Activated CD4-positive, CD25-positive, alpha-beta regulatory T cell treated with anti-CD3 and anti-CD28 coated beads, Interleukin-2, amount 50 U/mL, for 72 hours (primary cell): ENCODE results near the gene SERTAD3.
"Not testable (repeated sequence)": the region's sequence is repeated elsewhere in the genome, so short reads cannot be mapped to it uniquely, and the experiment has no call there.

ENCODE experiments used
- DNase-seq: peaks from one replicate; pipeline ENCODE4 v3.0.0; 2021

Gene SERTAD3

DNA sequence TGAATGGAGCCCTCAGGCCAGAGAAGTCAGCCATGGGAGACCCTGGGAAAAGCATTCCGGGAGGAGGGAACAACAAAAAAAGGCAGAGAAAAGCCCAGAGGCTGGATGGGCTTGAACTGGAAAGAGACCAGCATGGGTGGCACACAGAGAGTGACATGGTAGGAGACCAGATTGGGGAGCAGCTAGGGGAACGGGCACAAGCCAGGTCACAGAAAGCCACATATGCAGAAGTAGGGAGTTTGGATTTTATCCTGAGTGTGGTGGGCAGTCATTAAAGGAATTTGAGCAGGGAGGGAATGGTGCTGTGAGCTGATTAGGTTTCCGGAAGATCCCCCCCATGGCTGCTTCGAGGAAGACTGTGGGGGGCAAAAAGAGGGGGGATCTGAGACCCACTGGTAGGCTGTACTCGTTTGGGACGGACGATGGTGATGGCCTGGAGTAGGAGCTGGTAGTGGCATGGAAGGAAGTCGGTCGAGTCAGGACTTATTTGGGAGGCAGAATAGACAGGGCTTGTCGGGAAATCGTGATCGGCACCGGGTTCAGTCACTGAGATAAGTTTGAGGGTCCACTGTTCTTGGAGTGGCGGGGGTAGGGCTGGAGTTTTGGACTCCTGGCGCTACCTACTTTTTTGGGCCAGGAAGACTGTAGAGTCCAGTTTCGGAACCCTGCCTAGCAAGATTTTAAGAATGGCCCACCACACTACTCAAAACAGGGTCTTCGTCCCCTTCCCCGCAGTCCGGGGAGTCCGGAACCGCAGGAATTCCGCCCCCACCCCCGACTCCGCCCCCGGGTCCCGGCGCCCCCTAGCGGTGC lies 19.3 kb downstream of the SERTAD3 start:
- no peak for DNase-seq

DNA sequence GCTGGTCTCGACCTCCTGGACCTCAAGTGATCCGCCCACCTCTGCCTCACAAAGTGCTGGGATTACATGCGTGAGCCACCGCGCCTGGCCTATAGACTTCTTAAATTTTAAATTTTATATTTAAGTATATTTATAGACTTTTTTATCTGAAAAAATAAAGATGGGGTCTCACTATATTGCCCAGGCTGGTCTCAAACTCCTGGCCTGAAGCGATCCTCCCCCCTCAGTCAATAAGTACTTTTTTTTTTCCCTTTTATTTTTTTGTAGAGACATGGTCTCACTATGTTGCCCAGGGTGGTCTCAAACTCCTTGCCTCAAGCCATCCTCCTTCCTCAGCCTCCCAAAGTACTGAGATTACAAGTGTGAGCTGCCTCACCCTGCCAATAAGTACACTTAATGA lies 20.2 kb downstream of the SERTAD3 start:
- no peak for DNase-seq

DNA sequence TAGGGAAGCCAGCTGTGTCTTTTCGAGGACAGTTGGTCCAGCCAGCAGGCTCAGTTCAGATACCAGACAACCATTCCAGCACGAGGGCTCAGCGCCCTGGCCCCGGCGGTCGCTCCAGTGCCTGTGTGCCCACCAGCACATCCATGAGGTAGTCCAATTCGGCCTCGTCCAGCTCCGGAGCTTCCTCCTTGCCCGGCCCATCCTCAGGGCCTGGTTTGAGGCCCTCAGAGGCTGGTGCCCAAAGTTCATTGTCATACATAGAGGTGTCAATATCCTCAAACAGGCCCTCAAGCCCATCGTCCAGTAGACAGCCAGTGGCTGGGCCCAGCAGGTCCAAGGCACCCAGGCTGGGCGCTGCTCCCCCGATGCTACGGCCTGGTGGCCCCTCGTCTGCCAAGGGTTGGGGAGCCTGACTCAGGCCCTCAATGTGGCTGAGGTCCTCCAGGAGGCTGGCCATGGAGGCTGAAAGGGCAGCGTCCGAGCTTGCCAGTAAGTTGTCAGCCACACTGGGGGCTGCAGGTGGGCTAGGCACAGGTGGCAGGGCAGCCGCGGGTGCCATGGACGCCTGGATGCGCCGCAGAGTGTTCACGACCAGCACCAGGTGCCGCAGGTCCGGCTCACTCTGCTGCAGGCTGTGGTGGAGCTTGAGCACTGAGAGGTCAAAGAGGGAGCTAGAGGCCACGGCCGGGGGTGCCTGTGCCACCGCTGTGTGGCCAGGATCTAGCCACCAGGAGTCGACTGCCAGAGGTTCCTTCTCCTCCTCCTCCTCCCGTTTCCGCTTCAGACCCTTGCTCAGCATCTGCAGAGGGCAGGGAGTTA lies 21.2 kb downstream of the SERTAD3 start:
- no peak for DNase-seq

DNA sequence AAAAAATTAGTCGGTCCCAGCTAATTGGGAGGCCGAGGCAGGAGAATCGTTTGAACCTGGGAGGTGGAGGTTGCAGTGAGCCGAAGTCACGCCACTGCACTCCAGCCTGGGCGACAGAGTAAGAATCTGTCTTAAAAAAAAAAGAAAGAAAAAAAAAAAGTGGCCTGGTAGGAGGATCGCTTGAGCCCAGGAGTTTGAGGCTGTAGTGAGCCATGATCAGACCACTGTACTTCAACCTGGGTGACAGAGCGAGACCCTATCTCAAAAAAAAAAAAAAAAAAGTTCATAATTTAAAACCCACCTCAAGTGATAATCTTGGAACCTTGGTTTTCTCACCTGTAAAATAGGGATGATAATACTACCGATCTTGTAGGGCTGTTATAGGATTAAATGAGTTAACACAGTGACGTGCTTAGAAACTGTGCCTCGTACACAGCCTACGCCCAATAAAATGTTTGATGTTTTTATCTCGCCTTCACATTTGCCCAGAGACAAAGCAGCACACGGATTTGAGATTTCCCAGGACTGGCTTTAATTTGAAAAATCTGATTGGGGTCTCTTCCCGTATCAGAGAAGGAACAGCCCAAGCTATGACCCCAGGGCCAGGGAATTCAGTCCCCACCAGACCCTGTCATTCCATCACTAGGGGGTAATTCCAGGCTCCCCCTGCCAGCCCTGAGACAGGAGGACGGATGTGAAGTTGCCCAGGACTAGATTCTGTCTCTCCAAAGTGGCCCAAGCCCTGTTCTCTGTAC lies 22.0 kb downstream of the SERTAD3 start:
- no peak for DNase-seq

DNA sequence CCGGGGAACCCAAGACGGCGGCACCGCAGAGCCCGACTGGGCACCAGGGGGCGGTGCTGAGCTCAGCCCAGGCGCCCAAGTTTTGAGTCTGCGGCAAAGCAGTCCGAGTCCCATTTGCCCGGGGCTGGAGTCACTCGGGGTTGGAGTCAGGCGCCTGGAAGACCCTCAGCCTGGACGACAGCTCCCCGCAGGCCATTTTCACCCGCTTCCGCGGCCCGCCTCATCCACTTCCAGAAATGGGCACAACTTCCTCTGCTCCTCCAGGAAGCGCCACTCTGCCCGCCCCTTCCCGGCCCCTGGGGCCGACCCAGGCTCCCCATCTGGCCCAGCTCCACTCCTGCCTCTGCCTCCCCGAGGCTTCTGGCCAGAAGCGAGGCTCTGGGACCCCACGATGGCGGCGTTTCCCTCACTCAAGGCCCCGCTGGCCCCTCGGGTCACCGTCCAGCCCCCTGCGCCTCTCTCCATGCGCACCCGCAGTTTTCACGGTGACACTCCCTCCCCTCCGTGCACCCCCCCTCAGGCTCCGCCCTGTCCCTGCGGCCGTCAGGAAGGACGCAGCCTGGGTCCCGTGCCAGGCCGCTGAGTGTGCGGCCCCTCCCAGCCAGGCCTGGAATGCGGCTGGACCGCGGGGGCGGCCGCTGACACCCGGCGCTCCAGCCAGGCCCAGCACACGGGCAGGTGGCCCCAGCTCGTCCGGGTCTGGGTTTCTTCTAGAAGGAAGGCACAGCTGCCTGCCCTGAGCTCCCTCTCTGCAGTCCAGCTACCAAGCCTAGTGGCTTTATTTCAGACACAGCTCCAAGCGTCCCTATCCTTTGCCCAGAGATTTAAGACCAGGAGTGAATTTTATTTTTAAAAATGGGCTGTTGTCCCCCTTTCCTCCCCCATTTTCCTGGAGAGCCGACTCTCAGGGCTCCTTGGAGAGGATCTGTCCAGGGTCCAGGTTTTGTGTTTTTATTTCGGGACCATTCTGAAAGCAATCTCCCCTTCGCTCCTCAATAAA lies 23.1 kb downstream of the SERTAD3 start:
- peak; percentile 84 for DNase-seq

DNA sequence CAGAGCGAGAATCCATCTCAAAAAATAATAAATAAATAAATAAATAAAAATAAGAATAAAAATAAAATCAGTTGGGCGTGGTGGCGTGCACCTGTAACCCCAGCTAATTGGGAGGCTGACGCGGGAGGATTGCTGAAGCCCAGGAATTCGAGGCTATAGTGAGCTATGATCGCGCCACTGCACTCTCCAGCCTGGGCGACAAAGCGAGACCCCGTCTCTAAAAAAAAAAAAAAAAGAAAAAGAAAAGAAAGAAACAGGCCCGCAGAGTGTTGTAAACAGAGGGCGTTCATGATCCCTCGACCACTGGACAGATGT lies 23.7 kb downstream of the SERTAD3 start:
- DNase-seq: no peak

DNA sequence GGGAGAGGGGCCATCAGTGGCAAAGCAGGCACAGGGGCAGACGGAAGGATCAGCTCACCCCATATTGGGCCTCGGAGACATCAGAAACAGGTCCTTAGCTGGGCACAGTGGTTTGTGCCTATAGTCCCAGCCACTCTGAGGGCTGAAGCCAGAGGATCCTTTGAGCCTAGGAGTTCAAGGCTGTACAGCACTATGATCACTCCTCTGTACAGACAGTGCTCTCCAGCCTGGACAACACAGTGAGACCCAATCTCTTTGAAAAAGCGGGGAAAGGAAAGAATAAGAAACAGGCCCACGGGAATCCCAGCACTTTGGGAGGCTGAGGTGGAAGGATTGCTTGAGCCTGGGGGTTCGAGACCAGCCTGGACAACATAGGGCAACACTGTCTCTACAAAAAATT lies 24.4 kb downstream of the SERTAD3 start:
- DNase-seq: no peak

DNA sequence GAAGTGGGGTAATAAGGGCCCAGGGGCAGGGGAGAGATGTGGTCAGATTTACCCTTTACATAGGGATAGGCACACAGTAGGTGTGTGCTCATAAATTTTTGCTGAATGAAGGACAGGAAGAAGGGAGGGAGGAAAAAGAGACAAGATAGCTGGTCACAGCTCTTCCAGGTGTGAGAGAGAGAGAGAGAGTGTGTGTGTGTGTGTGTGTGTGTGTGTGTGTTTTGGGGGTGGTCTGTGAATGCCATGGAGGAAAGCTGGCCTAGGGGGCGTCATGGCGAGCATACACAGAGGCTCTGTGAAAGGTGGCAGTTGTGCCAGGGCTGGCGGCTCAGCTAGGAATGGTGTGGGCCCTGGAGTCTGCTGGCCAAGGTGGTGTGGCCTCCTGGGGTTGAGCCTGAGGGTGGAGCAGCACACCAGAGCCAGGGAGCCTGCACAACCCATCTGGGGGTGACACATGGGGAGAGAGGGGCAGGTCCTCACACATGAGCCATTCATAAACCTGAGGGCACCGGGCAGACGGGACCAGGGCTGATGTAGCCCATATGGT lies 25.0 kb downstream of the SERTAD3 start:
- DNase-seq: no peak

DNA sequence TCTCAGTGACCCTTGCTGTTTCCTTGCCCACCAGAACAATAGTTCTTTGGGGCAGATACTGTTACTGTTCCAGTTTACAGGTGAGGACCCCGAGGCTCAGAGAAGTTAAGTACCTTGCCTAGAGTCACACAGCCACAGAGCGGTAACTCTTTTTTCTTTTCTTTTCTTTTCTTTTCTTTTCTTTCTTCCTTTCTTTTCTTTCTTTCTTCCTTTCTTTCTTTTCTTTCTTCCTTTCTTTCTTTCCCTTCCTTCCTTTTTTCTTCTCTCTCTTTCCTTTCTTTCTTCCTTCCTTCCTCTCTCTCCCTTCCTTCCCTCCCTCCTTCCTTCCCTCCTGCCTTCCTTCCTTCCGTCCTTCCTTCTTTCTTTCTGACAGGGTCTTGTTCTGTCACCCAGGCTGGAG lies 26.1 kb downstream of the SERTAD3 start:
- no peak for DNase-seq

DNA sequence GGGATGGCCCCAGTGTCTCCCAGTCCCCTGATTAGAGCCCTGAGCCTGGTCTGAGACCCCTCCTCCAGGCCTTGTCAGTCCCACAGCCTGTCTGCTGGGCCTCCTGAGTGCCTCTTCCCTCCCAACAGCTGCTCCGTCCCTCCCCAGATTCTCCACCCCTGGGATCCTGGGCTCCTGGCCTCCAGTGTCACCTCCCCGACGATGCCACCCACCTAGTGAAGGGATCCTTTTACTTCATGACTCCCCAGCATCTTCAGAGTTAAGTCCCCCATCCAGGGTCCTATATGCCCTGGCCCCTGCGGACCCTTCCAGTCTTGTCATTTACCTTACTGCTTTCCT lies 26.5 kb downstream of the SERTAD3 start:
- no peak for DNase-seq

DNA sequence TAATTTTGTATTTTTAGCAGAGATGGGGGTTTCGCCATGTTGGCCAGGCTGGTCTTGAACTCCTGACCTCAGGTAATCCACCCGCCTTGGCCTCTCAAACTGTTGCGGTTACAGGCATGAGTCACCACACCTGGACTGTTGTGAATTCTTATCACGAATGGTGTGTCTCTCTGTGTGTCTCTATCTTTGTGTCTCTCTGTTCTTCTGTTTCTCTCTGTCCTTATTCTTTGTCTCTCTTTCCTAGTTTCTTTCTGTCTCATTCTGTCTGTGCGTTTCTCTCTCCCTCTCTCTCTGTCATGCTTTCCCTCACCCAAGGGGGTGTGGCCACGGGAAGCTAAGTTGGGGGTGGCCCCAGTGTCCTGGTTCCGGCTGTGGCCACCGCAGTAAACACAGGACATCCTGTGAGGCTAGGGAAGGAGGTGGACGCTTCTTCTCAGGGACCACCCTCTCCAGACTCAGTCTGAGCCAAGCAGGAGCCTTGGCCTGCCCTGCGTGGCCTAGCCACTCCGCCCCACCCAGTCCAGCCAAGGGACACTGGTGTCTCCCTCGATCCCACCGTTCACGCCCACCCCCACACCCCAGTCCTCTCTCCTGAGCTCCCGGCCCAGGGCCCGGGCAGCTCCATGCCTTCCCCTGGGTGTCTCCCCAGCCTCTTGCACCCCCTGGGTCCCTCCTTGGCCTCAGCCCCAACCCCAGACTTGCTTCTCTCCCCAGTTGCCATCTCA lies 27.1 kb downstream of the SERTAD3 start:
- DNase-seq: no peak

DNA sequence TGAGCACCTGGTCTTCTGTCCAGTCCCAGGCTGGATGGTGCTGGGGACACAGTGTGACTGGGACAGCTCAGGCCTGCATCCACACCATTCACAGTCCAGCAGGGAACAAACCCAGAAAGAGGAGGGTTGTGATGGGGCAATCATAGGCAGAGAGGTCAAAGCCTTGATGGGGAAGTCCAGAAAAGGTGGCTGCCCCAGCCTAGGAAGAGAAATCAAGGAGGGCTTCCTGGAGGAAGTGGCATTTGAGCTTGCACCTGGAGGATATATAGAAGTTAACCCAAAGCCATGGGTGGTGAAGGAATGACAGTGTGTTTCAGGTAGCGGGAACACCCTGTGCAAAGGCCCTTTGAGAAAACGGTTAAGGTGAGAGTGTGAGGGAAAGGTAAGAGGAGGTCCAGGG lies 28.4 kb downstream of the SERTAD3 start:
- no peak for DNase-seq

DNA sequence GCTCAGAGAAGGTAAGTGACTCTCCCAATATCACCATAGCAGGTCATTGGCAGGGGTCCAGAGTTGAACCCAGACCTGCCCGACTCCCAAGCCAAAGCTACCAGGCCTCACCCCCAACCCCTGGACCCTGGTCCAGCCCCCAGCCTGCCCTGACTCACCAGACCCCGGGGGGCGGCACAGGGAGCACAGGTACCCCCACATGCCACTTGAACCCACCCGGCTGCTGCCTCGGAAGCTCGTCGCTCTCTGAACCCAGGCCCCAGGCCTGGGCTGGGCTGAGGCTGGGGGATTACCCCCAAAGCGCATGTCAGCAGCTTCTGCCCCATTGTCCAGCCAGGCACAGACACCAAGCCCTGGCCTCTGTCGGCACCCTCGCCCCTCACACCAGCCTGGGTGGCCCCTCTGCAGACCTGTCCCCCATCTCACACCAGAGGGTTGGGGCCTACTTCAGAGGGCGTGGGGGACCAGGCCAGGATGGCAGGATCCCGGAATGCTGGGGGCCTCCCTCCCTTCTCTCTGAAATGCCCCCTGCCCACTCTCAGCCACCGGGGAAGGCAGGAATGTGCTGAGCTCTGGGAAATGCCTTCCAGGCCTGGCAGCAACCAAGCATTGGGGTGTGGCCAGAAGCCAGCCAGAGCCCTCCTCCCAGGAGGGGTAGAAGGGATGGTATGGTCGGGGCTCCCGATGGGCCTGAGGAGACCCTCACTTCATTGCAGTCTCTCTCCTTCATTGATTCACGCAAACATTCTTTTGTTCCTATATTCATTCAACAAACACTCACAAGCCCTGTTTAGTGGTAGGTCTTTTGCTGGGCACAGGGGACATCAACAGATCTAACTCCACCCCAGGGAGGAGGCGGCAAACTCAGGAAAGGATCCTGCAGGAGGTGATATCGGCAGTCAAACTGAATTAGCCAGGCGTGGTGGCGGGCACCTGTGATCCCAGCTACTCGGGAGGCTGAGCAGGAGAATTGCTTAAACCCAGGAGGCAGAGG lies 29.3 kb downstream of the SERTAD3 start:
- DNase-seq: no peak

DNA sequence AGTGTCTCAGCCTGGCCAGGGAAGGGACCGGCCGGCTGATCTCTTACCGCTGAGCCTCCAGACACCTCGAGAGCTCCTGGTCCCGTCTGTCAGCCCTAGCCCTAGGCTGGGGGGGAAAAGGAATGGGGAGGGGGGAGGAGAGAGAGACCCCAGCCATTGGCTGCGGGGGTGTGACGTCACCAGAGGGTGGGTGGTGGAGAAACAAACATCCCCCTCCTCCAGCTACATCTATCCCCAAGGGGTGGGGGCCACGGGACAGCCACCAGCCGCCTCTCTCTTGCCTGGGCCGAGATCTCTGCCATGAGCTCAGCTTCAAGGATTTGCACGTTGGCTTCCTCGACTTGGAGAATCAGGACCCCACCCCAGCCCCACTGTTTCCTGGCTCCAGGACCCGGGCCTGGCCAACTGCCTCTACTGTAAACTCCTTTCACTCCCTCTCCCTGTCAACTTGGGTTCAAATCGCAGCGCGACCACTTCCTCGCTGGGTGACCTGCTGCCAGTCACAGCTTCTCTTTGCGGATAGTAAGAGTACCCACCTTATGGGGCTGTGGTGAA lies 30.8 kb downstream of the SERTAD3 start, which contains the start of gene PRX:
PRX (minus strand) TSS at position 88 of the 555 bp plus-strand sequence. CDS start 5,446 bp downstream, outside the sequence.
- DNase-seq: no peak

DNA sequence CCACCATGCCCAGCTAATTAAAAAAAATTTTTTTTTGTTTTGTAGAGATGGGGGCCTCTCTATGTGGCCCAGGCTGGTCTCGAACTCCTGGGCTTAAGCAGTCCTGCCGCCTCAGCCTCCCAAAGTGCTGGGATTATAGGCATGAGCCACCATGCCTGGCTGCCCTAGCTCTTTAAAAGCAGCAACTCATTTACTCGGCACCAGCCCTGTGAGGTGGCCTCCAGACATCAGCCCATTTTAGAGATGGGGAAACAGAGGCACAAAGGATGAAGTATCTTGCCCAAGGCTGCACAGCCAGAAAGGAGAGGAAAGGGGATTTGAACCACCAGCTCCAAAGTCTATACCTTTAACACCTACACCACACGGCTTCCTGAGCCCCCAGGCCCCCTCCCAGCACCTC lies 31.3 kb downstream of the SERTAD3 start:
- DNase-seq: no peak

DNA sequence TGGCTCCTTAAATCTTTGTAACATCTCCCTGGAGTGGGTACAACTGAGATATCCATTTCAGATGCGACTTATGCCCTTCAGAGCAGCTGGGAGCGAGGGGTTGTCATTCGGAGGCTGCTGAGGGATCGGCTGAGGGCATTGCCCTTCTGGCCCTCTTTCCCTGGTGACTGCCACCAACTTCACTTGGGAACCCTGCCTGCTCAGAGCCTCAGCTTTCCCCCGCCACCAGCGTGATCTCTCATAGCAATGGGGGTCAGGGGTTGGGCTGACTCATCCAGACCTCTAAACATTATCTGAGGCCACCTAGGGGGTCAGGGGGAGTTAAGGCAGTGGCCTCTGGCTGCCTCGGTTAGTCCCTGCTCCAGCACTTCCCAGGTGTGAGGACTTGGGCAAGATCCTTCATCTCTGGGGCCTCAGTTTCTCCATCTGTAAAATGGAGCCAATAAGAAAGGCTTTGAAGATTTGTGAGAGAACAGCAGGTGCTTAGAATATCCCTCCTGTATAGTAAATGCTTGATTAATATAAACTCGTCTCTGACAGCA lies 32.1 kb downstream of the SERTAD3 start:
- no peak for DNase-seq

DNA sequence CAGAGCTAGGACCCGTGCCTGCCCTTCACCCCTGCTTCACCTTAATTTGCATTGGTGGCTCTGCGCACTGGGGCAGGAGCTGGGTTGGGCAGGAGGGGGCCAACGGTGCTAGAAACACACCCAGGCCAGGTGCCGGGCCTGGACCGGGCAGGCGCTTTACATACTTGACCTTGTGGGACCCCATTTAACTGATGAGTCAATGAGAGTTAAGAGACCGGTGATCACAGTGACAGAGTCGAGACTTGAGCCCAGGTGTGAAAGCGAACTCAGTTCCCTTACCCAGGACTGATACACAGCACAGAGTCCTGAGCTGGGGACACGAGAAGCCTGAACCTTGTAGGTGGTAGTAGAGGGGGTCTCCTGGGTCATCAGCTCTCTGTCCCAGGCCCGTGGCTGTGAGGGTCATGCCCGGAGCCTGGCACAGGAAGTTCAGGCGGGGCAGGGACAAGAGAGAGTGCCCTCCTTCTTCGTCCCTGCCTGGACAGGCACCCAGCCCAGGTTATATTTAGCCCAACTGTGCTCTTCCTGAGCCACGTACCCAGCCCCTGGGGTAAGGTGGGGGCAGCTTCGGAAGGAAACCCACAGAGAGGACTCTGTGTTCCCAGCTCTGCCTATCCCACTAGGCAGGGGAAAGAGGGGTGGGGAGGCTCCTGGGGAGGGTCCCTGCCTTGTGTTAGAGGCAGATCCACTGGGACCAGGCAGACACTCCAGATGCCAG lies 32.9 kb downstream of the SERTAD3 start:
- DNase-seq: no peak

DNA sequence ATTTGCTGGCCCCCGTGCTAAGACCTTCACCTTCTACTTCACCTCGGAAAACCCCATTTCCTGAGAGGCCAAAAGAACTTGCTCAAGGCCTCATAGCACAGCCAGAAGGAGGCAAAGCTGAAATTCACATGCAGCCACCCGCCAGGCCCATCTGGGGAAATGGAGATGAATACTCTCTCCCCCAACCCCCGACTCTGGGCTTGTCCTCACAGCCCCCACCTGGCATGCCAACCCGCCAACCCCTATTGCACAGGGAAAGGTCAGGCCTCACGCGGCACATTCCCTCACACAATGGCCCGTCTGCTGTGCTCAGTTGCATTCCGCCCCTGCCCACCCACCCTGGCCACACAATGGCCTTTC lies 34.1 kb downstream of the SERTAD3 start:
- DNase-seq: no peak

DNA sequence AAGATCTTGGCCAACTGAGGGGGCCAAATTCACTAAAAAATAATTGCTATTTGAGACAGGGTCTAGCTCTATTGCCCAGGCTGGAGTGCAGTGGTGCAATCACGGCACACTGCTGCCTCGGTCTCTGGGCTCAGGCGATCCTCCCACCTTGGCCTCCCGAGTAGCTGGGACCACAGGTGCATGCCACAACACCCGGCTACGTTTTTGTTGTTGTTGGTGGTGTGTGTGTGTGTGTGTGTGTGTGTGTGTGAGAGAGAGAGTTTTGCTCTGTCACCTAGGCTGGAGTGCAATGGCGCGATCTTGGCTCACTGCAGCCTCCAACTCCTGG lies 35.6 kb downstream of the SERTAD3 start:
- DNase-seq: not testable (repeated sequence)
